GM12878 (cell line): ENCODE data around the gene ZSCAN5C. TPM values are rescaled to one million over a fixed set of nuclear protein-coding genes. Genes with fewer than 3 reads are reported as not detected.

Source experiments
- ATAC-seq: fragments of 200-7000 bp; cut with Tn5 transposase; 3 replicates; pipeline ENCODE4 v1.9.1; 2020; ENCODE audit warnings: mild to moderate bottlenecking, moderate library complexity
- BruUV-seq: library from RNA; stranded (reverse); fragments of 400-500 nt; replicated peaks from 2 replicates; lab custom pipeline; 2021; lab: Mats Ljungman, UMichigan
- CTCF ChIA-PET: fragments of 300-600 bp; sonication (Branson Sonifier 250); formaldehyde crosslinking; extraction: SDS; loops from one replicate; lab custom pipeline; 2021; ENCODE audit warnings: inconsistent platforms; lab: Yijun Ruan, JAX
- POLR2A ChIA-PET: fragments of 350-600 bp; formaldehyde crosslinking; extraction: SDS; loops from one replicate; lab custom pipeline; 2021; ENCODE audit warnings: inconsistent platforms; lab: Charles Lee
- RAD21 ChIA-PET: fragments of 300-600 bp; sonication (Branson Sonifier 250); formaldehyde crosslinking; loops from one replicate; lab custom pipeline; 2023; ENCODE audit warnings: antibody characterized with exemption; ENCODE audit not compliant: unreplicated experiment; lab: Charles Lee
- SMC1A ChIA-PET: fragments of 300-600 bp; sonication (Branson Sonifier 250); formaldehyde crosslinking; loops from one replicate; lab custom pipeline; 2023; ENCODE audit not compliant: unreplicated experiment, uncharacterized antibody; lab: Charles Lee
- DNase-seq: peaks from one replicate; pipeline ENCODE4 v3.0.0-alpha.2; 2011; ENCODE audit warnings: low read depth, low spot score
- FAIRE-seq: peaks from 3 replicates; lab custom pipeline; 2011; peaks lifted over from hg19 to GRCh38; lab: Jason Lieb, UNC
- H2AFZ ChIP-seq: 2 replicates; pipeline ENCODE4 v1.6.0; 2011; ENCODE audit warnings: low read depth, low read length, control low read depth; ENCODE audit not compliant: control insufficient read depth
- H3K27ac ChIP-seq: 2 replicates; pipeline ENCODE4 v1.5.1; 2011; ENCODE audit warnings: control low read depth; ENCODE audit not compliant: control insufficient read depth, insufficient read depth
- H3K27me3 ChIP-seq, 2 experiments: replicated peaks in 1 of 2; 2 replicates each; pipeline versions ENCODE4 v1.6.0 to v1.6.1; 2011; ENCODE audit warnings: low read length in 1 of 2; ENCODE audit not compliant: control insufficient read depth in 2 of 2, insufficient read depth in 2 of 2
- H3K36me3 ChIP-seq, 2 experiments: 2 replicates each; pipeline ENCODE4 v1.5.1; 2011; ENCODE audit warnings: low read length in 1 of 2; ENCODE audit not compliant: control insufficient read depth in 2 of 2, insufficient read depth in 2 of 2
- H3K4me1 ChIP-seq: 2 replicates; pipeline ENCODE4 v1.6.1; 2011; ENCODE audit warnings: mild to moderate bottlenecking, low read length, moderate library complexity, mixed read lengths; ENCODE audit not compliant: control insufficient read depth, insufficient read depth
- H3K4me2 ChIP-seq: 2 replicates; pipeline ENCODE4 v1.6.0; 2011; ENCODE audit warnings: control low read depth; ENCODE audit not compliant: control insufficient read depth, insufficient read depth
- H3K4me3 ChIP-seq: fragments of 200-600 bp; sonication (generic); 2 replicates; pipeline ENCODE4 v1.5.1; 2016
- H3K79me2 ChIP-seq: 2 replicates; pipeline ENCODE4 v1.6.0; 2011; ENCODE audit warnings: low read length; ENCODE audit not compliant: control insufficient read depth, insufficient read depth
- H3K9ac ChIP-seq: 2 replicates; pipeline ENCODE4 v1.8.0; 2011; ENCODE audit warnings: low read length, control low read depth, mixed read lengths; ENCODE audit not compliant: control insufficient read depth, insufficient read depth
- H3K9me3 ChIP-seq: replicated peaks from 3 replicates; pipeline ENCODE4 v1.5.1; 2011; ENCODE audit warnings: mild to moderate bottlenecking, low read length; ENCODE audit not compliant: control insufficient read depth, insufficient read depth
- H4K20me1 ChIP-seq: 2 replicates; pipeline ENCODE4 v1.6.0; 2011; ENCODE audit not compliant: control insufficient read depth, insufficient read depth
- ASH2L ChIP-seq: fragments of 300-600, 200-600 bp; sonication (generic); IDR thresholded peaks from 2 replicates; pipeline ENCODE4 v1.6.1; 2017; ENCODE audit warnings: low read depth, mild to moderate bottlenecking, borderline replicate concordance
- BCL3 ChIP-seq: IDR thresholded peaks from 2 replicates; pipeline ENCODE4 v1.6.1; 2011; ENCODE audit warnings: borderline replicate concordance, low read depth, mild to moderate bottlenecking, moderate library complexity, low read length; ENCODE audit not compliant: insufficient read depth, poor library complexity, severe bottlenecking
- BMI1 ChIP-seq: fragments of 450-650 bp; IDR thresholded peaks from 2 replicates; pipeline ENCODE4 v1.6.1; 2016; ENCODE audit warnings: mild to moderate bottlenecking, moderate library complexity, borderline replicate concordance
- CBX3 ChIP-seq: fragments of 200-600 bp; sonication (generic); IDR thresholded peaks from 2 replicates; pipeline ENCODE4 v1.6.1; 2016; ENCODE audit warnings: low read depth, borderline replicate concordance
- E2F8 ChIP-seq: fragments of 450-650 bp; IDR thresholded peaks from 2 replicates; pipeline ENCODE4 v1.6.1; 2018; ENCODE audit warnings: mild to moderate bottlenecking, low read depth, moderate library complexity; ENCODE audit not compliant: partially characterized antibody
- HCFC1 ChIP-seq: fragments of 150-350 bp; IDR thresholded peaks from 2 replicates; pipeline ENCODE4 v1.6.1; 2014; ENCODE audit warnings: low read length
- HDGF ChIP-seq: fragments of 450-650 bp; IDR thresholded peaks from 2 replicates; pipeline ENCODE4 v1.6.1; 2016; ENCODE audit warnings: antibody characterized with exemption
- NFXL1 ChIP-seq: fragments of 450-650 bp; IDR thresholded peaks from 2 replicates; pipeline ENCODE4 v1.6.1; 2017; ENCODE audit warnings: antibody characterized with exemption, mild to moderate bottlenecking, borderline replicate concordance
- NFYA ChIP-seq: IDR thresholded peaks from 2 replicates; pipeline ENCODE4 v1.6.1; 2011; ENCODE audit warnings: low read depth, mild to moderate bottlenecking, low read length, improper control_type of control experiment, borderline replicate concordance
- POLR2A ChIP-seq: IDR thresholded peaks from 2 replicates; pipeline ENCODE4 v1.6.1; 2011; ENCODE audit warnings: low read depth, mild to moderate bottlenecking, low read length
- RAD51 ChIP-seq: fragments of 450-650 bp; IDR thresholded peaks from 2 replicates; pipeline ENCODE4 v1.6.1; 2016; ENCODE audit warnings: moderate library complexity, mild to moderate bottlenecking, inconsistent platforms
- SRF ChIP-seq, 2 experiments: IDR thresholded peaks; 2 replicates each; pipeline ENCODE4 v1.6.1; 2011; ENCODE audit warnings: low read depth in 2 of 2, low read length in 2 of 2, mild to moderate bottlenecking in 1 of 2, moderate library complexity in 1 of 2
- WGBS: methylation state at CpG from one replicate; pipeline ENCODE4 v1.1.6; 2016; ENCODE audit warnings: low lambda C conversion rate; ENCODE audit not compliant: insufficient replicate concordance, insufficient coverage; ENCODE audit errors: missing lambda C conversion rate; 5-methylcytosine and 5-hydroxymethylcytosine counted together
- in situ Hi-C: fragments of 300-500 bp; cut with MboI; formaldehyde crosslinking; loops from 9 replicates; pipeline ENCODE4 v1.14.3; 2018; ENCODE audit warnings: mixed read lengths
- intact Hi-C: fragments of 100-400 bp; cut with micrococcal nuclease; formaldehyde crosslinking; loops from one replicate; pipeline ENCODE4 v1.14.2; 2022; ENCODE audit not compliant: unreplicated experiment
- polyA plus RNA-seq, 11 experiments: library from polyadenylated mRNA; depleted of rRNA in 4 of 11; unstranded in 6 of 11; stranded (reverse) in 5 of 11; fragments of >200 nt; fragmentation: Nextera tagmentation in 4 of 11; fragmentation: Illumina TruSeq in 1 of 11; extraction: Ambion mirVana in 4 of 11; extraction: Trizol in 1 of 11; gene quantifications; 1 replicate in 1 of 11; 2 replicates in 10 of 11; pipeline versions ENCODE4 v1.2.1 to v1.2.3, GENCODE V29; 2011 to 2016; ENCODE audit warnings: inconsistent platforms in 2 of 11, missing spikeins in 2 of 11, low read depth in 1 of 11
- total RNA-seq, 4 experiments: library from RNA; depleted of rRNA in 3 of 4; stranded (reverse); fragments of >200 nt in 3 of 4; fragmentation: Illumina TruSeq in 1 of 4; extraction: Trizol in 1 of 4; gene quantifications; 2 replicates each; pipeline versions ENCODE4 v1.2.1 to v1.2.3, GENCODE V29; 2013 to 2021
- TF ChIP-seq, protein P1 (sequence below): IDR thresholded peaks from 2 replicates; pipeline ENCODE4 v1.6.1; 2012; ENCODE audit warnings: low read depth, low read length, improper control_type of control experiment

ZSCAN5C gene
- total and polyA plus RNA-seq, 10 of the 15 experiments (the other 5 are each of a cell fraction or from before 2014, with no cell fraction given) = not detected

- Histone ChIP-seq H4K20me1 (no peaks in the 10 kb centered on the region), H3K4me1 (no peaks in the 10 kb centered on the region), H3K4me2 (no peak overlapping the region), H3K9ac (no peak overlapping the region), H3K27ac (no peak overlapping the region), H3K27me3 (no peaks in the 10 kb centered on the region)
- intact Hi-C loops = no loop called here
- SMC1A ChIA-PET = no interaction called here
- no peak for ATAC-seq
- WGBS = 90% methylated on average over 16 of the region's 16 CpGs
- TF ChIP-seq E2F8 (no peak), POLR2A (0 out of 2 replicates have a peak, but pooled peaks have one; percentile 16)
- TF ChIP-seq, all 136 proteins: peak for 1
- BruUV-seq = no TSS peak
- Histone ChIP-seq H2AFZ (no peak overlapping the region), H3K79me2 (no peaks in the 10 kb centered on the region), H3K4me3 (no peak overlapping the region), H3K9me3 (no peaks in the 10 kb centered on the region), H3K36me3 (peaks cover 9 to 11% of the 10 kb centered on the region in 2 experiments; a peak in 3 of 4 replicates)
- in situ Hi-C loops = no loop called here
- DNase-seq = no peak
- ChIA-PET POLR2A (no interaction called here), RAD21 (no interaction called here), CTCF (interaction anchor here (0.9 to 1.2 kb wide), 2 partner anchors 14 to 29 kb away, joined by 3 to 5 read pairs; no protein-coding TSS in a partner anchor)
- FAIRE-seq = no peak
These were observed 43.8 kb upstream of the ZSCAN5C start for GRCh38 chr19:56158170-56158757.

DNA sequence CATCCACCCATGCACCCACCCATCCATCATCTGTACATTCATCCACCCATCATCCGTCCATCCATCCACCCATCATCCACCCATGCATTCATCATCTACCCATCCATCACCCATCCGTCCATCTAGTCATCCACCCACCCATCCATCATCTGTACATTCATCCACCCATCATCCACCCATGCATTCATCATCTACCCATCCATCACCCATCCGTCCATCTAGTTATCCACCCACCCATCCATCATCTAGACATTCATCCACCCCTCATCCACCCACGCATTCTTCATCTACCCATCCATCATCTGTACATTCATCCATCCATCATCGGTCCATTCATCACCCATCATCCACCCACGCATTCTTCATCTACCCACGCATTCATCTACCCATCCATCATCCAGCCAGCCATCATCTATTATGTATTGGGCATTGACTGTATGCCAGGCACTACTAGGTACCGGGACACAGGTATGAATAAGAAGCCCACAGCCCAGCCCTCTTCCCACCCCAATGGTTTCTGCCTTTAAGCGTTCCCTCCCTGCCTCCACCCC is 43.0 kb upstream of the ZSCAN5C start:
- POLR2A ChIA-PET = no interaction called here
- FAIRE-seq (peak; percentile 31), ATAC-seq (no peak), DNase-seq (no peak)
- Histone ChIP-seq H3K79me2 (no peaks in the 10 kb centered on the region), H3K27ac (no peak overlapping the region), H4K20me1 (no peaks in the 10 kb centered on the region), H3K4me3 (no peak overlapping the region), H3K4me1 (no peaks in the 10 kb centered on the region), H3K4me2 (no peak overlapping the region), H3K9ac (no peak overlapping the region), H3K9me3 (no peaks in the 10 kb centered on the region), H3K27me3 (no peaks in the 10 kb centered on the region), H2AFZ (no peak overlapping the region), H3K36me3 (peaks cover 9 to 11% of the 10 kb centered on the region in 2 experiments; a peak in 3 of 4 replicates)
- SMC1A ChIA-PET = no interaction called here
- in situ Hi-C loops = no loop called here
- intact Hi-C loops = no loop called here
- CTCF ChIA-PET = no interaction called here
- no TSS peak for BruUV-seq
- WGBS = 96% methylated on average over 9 of the region's 9 CpGs
- RAD21 ChIA-PET = no interaction called here
- TF ChIP-seq HDGF = no peak
- no peak for TF ChIP-seq ASH2L
- no peak for TF ChIP-seq HCFC1
- TF ChIP-seq RAD51 = no peak
- TF ChIP-seq NFXL1 = no peak
- TF ChIP-seq CBX3 = no peak
- no peak for TF ChIP-seq BCL3
- no peak for TF ChIP-seq NFYA
- no peak for TF ChIP-seq SRF (IDR thresholded peaks at IDR 0.05; ENCODE audit: low read depth in 2 of 2, low read length in 2 of 2)
- TF ChIP-seq, protein P1, sequence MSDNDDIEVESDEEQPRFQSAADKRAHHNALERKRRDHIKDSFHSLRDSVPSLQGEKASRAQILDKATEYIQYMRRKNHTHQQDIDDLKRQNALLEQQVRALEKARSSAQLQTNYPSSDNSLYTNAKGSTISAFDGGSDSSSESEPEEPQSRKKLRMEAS = no peak
- TF ChIP-seq BMI1 = no peak
